ENCODE results near the gene IFITM5. TPM values are rescaled to one million over a fixed set of nuclear protein-coding genes. Genes with fewer than 3 reads are reported as not detected.

The IFITM5 gene
- total RNA-seq, 4 donors from 2014 or later = not detected

DNA sequence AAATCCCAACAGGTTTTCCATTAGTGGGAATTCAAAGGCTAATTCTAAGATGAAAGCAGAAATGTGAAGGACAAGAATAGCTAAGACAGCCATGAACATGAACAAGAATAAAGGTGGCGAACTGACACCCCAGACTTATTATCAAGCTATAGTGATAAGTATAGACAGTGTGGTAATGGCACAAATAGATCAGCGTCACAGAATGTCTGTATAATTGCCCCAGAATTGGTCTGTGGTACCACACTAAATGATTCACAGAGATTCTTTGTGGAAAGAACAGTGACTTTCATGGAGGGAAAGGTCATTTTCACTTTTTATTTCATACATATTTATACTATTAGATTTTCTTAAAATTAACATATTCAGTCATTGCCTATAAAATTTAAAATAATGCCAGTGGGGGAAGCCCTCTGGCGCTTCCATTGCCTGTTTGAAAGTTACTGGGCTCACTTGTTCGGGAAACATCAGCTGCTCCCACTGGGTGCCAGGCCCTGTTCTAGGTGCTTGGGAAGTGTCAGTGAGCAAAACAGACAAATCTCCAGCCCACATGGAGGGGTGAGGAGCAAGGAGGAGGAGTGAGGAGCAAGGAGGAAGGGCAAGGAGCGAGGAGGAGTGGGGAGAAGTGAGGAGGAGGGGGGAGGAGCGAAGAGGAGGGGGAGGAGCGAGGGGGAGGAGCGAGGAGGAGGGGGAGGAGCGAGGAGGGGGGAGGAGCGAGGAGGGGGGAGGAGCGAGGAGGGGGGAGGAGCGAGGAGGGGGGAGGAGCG lies 32.5 kb downstream of the IFITM5 start:
- TF ChIP-seq CTCF (IDR thresholded peaks at IDR 0.05; ENCODE audit: low read depth) = no peak

GRCh38 chr11:261624-262023 lies 37.7 kb downstream of the IFITM5 start:
- TF ChIP-seq CTCF (IDR thresholded peaks at IDR 0.05; ENCODE audit: low read depth) = no peak

- TF ChIP-seq CTCF (IDR thresholded peaks at IDR 0.05; ENCODE audit: low read depth) = no peak
Observed at GRCh38 chr11:259413-259812, 39.9 kb downstream of the IFITM5 start.

DNA sequence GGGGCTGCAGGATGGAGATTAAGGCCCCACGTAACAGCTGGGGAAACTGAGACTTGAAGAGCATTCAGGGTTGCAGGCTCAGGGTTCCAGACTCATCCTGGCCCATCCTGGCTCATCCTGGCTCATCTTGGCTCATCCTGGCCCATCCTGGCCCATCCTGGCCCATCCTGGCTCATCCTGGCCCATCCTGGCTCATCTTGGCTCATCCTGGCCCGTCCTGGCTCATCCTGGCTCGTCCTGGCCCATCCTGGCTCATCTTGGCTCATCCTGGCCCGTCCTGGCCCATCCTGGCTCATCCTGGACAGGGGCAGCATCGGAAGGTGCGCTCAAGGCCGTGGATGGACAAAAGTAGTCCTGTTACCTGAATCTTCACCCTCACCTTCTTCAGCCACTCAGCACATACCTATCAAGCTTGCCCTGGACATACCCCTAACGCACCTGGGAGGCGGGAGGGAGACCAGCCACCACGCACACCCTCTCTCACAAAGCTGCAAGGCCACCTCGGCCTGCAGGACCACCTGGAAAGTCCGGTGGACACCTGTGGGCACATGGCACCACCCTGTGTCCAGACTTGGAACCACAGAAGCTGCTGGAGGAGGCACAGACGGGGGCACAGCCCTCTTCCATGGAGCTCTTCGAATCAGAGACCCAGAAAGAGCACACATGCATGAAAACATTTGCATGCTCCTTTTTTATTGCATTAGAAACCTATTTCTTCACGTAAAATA lies 41.4 kb downstream of the IFITM5 start:
- no peak for TF ChIP-seq CTCF (IDR thresholded peaks at IDR 0.05; ENCODE audit: low read depth)

DNA sequence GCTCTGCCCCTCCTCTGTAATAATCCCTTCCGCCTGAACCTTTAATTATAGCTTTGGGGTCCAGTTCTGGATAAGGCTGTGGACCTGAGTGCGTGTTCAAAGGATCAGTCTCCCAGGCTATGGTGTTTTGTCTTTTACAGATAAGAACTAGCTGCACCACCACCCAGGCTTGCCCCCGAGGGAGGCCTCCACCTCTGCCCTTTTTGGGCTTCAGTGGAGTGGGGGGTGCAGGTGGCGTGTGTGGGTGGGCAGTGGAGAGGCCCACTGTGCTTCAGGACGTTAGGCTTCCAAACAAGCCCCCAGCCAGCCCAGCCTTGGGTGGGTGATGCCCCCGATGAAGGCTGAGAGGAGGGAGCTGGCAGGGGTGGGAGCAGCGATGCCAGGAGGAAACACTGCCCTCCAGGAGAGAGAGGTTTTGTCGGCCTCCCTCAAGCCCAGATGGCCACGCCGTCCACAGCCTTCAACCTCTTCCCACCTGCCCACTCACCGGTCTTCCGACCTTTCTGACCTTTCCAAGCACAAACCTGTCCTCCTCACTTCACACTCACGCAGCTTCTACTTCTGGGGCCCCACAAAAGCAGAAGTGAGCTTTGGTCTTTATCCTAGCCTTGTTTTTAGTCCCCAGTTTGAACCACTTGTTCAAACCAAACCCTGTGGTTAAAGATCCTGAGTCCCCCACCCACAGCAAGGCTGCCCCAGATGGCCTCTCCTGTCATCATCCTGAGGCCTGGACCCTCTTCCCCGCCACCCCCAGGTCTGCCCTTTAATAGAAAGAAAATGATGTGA lies 42.2 kb downstream of the IFITM5 start:
- TF ChIP-seq CTCF (IDR thresholded peaks at IDR 0.05; ENCODE audit: low read depth) = no peak

- TF ChIP-seq CTCF (IDR thresholded peaks at IDR 0.05; ENCODE audit: low read depth) = no peak
Observed at GRCh38 chr11:255816-256215, 43.5 kb downstream of the IFITM5 start.

GRCh38 chr11:255176-255575 lies 44.1 kb downstream of the IFITM5 start:
- TF ChIP-seq CTCF (IDR thresholded peaks at IDR 0.05; ENCODE audit: low read depth) = no peak
